Pulmonary artery endothelial cell (primary cell): ENCODE data around the gene MEGF10. TPM values are rescaled to one million over a fixed set of nuclear protein-coding genes. Genes with fewer than 3 reads are reported as not detected.

Experiments
- DNase-seq: peaks from one replicate; pipeline ENCODE4 v3.0.0-alpha.2; 2011; ENCODE audit warnings: low read depth, low spot score
- total RNA-seq: library from RNA; depleted of rRNA; stranded (reverse); fragments of >200 nt; gene quantifications from 2 replicates; pipeline ENCODE4 v1.2.3, GENCODE V29; 2014

Gene MEGF10
- total RNA-seq, 1 donor from 2014 or later = 0.92 TPM

DNA sequence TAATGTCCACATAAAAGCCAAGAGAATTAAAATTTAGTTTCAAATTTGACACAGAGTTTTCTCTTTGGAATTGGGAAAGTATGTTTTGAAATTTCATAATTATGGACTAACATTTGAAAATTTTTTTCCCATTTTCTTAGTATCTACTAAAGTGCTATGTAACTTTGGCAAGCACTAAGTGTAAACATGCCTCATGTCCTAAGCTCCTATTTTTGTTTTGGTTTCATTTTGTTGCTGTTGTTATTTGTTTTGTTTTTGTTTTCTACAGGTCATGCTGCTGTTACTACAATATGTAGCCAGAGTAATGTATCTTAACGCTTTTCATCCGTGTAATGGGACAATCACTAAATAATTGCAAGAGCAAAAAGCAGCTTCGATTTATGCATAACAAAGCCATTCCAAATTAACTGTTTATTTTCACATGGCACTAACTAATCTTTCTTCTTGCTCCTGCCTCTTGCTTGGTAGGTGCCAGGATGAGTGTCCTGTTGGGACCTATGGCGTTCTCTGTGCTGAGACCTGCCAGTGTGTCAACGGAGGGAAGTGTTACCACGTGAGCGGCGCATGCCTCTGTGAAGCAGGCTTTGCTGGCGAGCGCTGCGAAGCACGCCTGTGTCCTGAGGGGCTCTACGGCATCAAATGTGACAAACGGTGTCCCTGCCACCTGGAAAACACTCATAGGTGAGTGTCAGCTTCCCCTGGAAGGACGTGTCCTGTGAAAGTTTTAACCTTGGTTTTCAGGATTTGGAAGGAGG, 119.5 kb downstream of the MEGF10 start:
- DNase-seq = no peak

DNA sequence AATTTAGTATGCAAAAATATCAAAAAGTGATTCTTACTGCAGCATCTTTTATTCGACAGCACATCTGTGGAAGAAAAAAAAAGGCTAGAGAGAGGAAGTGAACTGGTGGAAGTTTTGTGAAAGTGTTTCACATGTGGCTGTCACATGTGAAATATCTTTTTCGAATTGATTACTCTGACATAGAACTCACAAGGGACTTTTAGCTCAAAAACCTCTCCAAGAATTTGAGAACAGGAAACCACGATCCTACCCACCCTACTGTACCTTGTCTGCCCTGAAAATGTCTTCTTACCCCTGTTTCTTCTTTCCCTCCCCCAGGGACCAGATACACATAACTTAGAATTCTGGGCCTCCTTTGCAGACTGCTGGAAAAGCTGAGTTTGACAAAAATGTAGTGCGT, 120.4 kb downstream of the MEGF10 start:
- DNase-seq = no peak

DNA sequence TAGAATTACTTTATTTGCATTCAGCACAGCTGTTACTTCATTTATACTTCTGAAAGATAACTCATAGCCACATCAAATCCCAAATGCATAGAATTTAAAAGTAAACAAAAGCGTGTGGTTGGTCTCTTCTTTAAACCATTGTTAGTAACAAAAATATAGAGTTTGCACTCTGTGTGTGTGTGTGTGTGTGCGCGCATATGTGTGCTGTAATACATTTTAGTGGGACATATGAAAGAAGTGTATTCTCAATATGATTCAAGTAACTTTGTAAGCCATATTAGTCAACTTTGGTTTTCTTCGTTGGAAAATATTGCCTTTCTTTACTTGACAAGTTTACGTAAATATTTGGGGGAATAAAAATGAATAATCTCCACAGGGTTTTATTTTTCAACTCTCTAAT, 120.8 kb downstream of the MEGF10 start:
- DNase-seq = no peak

DNA sequence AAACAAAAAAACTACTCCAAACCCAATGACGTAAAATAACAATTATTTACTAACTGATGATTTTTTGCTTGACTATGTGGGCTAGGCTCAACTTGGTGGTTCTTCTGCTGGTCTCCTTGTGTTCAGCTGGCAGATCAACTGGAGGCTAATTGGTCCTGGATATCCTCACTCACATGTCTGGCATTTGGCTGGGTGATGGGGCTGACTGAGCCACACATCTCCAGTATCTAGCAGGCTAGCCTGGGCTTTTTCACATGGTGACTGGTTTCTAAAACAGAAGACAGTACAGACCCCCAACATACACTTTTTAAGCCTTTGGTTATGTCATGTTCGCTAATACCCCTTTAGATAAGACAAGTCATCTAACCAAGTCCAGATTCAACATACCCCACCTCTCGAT, 122.1 kb downstream of the MEGF10 start:
- DNase-seq = no peak

DNA sequence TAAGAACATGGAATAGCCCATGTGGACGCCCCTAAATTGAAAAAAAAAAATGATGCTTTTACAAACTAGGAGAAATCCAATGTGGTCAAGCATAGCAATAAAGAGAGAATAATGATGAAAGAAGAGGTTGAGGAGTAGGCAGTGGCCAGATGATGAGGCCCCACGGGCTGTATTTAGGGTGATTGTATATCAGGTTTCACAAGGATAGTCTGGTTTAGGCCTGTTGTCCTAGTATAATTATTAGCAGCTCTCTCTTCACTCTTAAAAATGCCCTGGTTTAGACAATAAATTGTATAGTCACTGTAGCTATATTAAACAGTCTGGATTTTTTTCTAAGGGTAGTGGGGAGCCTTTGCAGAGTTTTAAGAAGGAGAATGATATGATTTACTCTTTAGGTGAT, 124.4 kb downstream of the MEGF10 start:
- DNase-seq = no peak

DNA sequence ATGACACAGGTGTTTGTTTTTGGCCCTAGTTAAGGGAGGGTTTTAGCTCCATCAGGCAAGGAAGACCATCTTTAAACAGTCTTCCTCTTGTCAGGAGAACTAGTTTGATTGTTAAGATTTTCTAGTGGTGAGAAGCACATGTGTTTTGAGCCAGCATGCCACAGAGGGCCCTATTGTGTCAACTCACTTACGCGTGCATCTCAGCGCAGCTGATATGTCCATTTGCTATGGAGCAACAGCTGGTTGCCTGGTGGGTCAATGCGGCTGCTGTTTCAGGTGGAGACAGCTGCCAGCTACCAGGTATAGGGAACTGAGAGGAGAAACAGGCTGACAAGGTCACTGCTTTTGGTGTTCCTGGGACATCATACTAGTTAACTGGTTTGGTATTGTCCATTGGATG, 126.3 kb downstream of the MEGF10 start:
- no peak for DNase-seq

DNA sequence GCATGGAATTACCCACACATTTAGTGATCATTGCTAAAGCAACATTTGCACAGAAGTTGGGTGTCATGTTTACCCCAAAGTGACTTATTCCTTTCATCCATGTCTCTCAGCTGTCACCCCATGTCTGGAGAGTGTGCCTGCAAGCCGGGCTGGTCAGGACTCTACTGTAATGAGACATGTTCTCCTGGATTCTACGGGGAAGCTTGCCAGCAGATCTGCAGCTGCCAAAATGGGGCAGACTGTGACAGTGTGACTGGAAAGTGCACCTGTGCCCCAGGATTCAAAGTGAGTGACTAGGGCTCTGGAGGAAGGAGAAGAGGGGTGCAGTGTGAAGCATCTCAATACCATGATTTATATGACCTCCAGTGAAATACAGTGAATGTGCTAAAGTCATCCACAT, 126.9 kb downstream of the MEGF10 start:
- DNase-seq = no peak

DNA sequence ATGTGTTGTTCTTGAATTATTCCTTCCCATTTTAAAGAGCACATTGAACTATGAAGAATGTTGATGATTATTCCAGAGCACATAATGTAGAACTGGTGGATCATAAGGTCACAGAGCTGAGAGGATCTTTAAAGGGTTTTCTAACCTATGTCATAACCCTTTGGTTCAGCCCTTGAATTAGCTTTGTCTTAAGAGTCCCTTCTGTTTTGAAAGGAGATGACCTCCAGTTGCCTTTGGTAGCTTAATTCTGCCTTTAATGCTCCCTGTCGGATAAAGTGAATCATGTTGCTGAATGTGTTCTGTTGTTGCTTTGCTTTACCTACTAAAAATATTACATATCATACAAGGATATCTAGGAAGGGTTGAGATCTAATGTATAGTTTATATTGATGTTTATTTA, 127.8 kb downstream of the MEGF10 start:
- no peak for DNase-seq

DNA sequence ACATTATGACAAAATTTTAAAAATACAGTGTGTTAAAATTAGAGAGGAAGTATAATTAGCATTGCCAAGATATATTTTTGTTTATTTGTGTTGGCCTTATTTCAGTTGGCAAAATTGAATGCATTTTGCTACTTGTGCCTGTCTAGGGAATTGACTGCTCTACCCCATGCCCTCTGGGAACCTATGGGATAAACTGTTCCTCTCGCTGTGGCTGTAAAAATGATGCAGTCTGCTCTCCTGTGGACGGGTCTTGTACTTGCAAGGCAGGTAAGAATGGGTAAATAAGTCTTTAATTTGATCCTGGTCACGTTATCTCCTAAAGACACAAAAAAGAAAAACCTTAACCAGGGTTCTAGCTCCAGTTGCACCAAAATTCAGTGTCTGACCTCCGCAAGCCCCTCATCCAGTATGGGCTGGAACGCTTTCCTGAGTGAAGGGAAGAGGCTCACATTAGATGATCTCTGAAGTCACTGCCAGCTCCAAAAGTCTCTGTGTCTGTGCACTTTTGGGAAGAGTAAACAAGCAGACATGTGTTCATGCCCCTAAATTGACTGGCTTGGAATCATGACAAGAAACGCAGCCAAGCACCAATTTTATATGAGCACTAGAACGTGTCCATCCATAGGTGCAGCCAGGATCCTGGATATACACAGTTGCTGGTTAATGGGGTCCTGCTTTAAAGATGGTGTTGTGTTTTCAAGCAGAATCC, 128.5 kb downstream of the MEGF10 start:
- DNase-seq = no peak

DNA sequence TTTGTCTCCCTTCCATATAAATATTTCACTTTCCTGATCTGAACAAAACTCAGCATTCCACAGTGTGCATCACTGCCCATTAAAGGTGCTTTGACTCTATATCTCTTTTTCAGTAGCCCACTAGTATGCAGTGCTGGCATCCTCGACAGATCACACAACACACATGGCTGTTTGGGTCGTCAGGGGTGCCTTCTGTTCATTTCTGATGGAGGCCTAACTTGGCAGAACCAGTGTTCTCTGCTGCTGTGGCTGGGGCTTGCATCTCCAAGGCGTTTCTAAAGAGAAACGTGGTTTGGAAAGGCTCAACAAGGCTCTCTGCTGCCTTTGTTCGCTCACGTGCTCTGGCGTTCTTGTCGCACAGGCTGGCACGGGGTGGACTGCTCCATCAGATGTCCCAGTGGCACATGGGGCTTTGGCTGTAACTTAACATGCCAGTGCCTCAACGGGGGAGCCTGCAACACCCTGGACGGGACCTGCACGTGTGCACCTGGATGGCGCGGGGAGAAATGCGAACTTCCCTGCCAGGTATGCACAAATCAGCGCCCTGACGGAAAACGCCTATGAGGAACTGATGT, 129.2 kb downstream of the MEGF10 start:
- no peak for DNase-seq

DNA sequence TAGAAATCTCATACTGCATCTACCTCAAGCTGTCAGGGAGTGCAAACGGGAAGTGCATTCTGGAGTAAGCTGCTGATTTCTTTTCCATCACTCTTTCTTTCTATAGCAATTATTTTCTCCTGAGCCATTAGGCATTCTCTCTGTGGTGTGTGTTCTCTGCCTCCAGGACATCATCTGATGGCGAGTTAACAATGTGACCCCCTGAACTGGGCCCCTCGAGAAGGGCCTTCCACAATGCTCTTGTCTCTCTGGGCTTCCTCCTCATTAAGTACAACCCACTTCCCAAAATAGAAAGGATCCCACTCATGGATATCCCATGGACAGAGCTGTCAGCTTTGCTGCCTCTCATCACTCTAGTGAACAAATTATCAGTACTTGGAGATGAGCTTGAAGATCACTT, 130.2 kb downstream of the MEGF10 start:
- no peak for DNase-seq

DNA sequence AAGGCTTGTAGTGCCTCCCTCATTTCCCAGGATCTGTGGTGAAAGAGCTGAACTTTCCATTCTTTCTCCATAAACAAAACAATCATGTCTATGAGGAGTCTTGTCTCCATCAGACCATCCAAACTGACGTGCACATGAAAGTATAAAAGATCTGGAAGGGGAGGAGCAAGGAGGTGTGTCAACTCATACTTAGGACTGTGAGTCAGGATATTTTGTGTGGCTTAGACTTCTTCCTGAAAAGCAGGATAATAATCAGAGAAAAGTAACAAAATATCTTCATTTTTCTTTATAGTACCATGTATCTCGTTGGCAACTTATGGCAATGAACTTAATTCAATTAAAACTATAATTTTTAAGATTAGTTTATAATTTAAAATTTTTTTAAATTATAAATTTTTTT, 130.9 kb downstream of the MEGF10 start:
- no peak for DNase-seq

DNA sequence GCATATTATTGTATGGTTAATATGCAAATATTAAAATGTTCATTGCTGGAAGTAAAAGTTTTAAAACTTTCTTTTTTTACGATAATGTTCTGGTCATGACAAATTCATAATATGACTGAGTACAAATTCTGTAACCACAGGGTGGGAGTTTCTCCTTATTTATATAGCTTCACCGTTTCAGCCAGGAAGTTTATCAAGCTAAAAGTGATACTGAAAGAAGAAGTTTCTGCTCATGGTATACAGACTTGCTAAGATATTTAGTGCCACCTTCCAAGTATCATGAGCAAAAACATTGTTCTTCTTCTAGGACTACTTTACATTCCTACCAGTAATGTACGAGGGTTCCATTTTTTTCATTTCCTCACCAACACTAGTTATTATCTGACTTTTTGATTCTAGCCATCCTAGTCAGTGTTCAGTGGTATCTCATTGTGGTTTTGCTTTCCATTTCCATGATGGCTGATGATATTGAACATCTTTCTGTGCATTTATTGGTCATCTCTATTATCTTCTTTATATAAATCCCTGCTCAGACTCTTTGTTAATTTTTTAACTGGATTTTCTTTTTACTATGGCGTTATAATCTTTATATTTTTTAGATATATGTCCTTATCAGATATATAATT, 132.7 kb downstream of the MEGF10 start:
- no peak for DNase-seq

DNA sequence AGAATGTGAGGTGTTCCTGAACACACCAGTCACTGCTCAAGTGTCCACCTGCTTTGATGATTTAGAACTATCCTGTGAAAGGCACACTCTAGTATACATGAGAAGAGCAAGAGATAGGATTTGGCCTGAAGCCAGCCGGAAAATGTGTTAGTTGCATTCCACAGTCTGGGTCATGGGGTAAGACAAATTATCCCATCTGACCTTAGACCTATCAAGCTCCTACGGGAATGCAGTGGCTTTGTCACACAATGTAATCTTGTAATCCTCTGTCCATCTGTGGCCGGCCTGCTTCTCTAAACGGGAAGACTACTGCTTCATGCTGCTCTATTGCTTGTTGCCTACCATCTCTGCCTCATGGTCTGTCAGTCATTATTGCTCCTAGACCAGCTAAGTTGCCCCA, 134.4 kb downstream of the MEGF10 start:
- no peak for DNase-seq

DNA sequence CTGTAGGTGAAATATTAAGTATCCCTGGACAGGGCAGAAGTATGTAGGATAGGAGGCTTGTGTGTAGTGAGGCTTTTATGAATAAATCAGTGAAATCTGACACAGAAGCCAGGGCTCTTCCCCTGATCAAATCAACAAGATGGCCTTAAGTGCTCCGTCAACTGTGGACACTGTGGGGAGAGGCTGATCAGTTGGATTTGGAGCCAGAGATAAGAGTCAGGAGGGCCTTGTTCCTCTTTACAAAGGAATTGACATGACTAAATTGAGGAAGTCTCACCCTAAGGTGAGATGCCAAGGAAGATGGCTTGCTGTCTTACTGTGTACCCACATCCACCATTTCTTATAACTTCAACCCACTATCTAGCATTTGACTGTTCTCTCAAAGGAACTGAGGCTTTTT, 135.3 kb downstream of the MEGF10 start:
- DNase-seq = no peak

DNA sequence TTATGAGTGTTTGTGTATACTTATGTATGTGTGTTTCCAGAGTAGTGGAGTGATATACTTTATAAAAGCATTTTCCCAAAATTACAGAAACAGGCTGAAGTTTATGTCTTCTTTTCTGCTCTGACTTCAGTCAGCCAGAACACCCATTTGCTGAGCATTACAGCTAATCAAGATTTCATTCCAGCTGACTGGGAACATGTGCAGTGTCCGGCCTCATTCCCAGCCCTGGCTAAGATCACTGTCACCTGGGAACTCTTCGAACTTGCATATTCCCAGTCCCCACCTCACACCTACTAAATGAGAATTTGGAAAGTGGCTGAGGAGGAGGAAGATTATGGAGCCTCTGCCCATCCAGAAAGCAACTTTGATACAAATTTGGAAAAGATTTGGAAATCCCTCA, 136.1 kb downstream of the MEGF10 start:
- no peak for DNase-seq

DNA sequence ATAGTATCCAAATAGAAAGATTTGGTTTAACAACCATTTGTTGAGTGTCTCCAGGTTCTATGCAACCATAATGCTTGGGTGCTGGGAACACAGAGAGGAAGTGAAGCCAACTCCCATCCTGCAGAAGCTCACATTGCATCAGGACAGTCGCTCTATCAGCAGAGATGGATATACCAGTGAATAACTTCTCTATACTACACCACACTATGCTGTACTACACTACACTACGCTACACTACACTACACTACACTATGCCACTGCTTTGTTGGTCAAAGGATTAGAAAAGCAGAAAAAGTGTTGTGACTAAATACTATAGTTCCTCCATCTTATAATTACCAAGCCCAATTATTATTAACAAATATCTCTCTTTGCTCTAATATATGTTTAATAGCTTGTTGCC, 137.7 kb downstream of the MEGF10 start:
- DNase-seq = no peak

DNA sequence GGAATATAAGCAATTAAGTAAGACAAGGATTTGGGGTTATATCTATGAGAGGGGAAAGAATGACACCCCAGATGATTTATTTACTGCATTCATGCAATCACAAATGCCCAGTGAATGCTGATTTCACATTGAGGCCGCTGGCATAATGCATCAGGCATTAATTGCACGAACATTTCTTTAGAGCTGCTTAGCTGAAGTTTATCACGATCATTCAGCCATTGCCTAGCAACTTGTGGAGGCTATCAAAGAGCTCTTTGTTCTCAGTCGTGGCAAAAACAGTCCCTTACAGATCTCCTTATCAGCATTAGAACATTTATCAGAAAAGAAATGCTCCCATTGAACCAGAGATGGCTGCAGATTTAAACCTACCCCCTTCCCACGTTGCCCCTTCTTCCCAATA, 138.2 kb downstream of the MEGF10 start:
- no peak for DNase-seq

DNA sequence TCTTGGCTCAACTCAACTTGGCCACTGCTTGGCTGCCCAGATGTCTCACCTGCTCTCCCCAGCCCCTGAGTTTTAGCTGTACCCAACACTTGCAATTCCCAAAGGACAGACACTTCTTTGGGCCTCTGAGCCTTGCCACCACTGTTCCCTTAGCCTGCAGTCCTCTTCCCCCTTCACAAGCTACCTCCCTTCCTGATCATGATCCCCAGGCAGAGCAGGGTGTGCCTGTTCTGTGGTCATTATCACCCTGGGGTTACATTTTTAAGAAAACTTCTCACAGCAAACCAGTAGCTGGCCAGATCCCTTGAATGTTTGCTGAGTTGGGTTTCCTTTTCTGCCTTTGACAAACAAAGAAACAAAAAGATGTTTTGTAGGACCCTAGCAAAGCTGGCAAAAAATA, 139.3 kb downstream of the MEGF10 start:
- no peak for DNase-seq

DNA sequence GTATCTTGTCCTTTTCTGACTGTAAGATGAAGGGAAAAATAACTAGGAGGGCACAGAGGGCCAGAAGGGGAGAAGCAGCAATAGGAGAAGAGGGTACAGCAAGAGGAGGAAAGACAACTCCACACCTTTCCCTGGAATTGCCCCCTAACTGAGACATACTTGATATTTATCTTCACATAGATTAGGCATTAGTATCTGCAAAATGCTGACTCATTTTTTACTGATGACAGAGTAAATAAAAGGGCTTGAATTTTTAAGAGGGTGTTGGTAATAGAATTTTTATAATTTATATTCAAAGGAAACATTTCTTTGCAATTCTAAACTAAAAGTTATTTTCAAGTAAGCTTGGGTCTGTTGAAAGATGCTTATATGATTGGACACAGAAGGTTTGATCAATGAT, 140.0 kb downstream of the MEGF10 start:
- no peak for DNase-seq

DNA sequence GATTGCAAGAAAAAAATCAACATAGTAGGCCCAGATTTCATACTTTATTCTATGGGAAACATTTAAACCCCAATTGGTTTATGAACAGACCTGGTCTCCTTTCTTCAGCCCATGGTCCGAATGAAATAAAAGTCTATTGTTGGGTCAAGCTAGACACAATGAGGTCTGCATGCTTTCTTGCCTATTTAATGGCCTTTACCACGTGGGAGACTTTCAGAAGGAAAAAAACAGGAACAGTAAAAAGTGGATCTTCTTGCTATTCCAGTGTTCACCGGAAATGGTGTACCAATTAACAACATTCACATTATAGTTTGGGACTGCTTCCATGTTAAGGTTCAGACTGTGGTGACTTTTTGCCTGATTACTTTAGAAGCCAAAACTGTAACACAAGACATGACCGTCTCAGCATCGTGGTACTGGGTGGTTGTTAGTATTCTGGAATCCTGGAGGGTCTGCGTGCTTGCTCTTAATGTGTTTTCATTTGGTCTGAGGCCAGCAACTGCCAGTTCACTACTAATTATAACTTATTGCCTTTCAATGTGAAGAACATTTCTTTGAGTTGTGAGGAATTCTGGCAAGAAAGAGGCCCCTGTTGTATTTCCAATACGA, 141.5 kb downstream of the MEGF10 start:
- no peak for DNase-seq

DNA sequence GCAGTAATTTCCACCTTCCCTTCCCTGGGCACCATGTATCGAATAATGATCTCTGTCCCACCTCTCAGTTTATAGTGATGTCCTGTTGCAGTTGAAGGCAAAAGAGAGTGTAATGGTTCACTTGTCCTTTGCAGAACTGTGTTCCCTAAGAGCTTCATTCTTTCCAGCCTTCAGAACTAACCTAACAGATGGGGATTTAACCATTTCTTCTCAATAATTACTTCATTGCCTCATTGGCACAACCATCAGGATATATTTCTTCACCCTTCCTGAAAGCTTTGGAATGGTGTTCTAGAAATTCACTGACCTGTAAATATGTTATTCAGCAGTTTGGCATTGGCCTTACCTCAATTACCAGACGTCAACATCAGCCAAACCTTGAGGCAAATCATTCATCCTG, 142.9 kb downstream of the MEGF10 start:
- DNase-seq = no peak
